HG02840 (cell line): ENCODE measurements around the gene PCK2.
"Not testable (repeated sequence)": the region's sequence is repeated elsewhere in the genome, so short reads cannot be mapped to it uniquely, and the experiment has no call there.

Experiments used
- ATAC-seq: cut with Tn5 transposase; IDR thresholded peaks from one replicate; pipeline ENCODE4 v1.9.1; 2021; ENCODE audit warnings: mild to moderate bottlenecking, moderate library complexity, moderate number of reproducible peaks; ENCODE audit not compliant: unreplicated experiment, low FRiP score

PCK2 gene

DNA sequence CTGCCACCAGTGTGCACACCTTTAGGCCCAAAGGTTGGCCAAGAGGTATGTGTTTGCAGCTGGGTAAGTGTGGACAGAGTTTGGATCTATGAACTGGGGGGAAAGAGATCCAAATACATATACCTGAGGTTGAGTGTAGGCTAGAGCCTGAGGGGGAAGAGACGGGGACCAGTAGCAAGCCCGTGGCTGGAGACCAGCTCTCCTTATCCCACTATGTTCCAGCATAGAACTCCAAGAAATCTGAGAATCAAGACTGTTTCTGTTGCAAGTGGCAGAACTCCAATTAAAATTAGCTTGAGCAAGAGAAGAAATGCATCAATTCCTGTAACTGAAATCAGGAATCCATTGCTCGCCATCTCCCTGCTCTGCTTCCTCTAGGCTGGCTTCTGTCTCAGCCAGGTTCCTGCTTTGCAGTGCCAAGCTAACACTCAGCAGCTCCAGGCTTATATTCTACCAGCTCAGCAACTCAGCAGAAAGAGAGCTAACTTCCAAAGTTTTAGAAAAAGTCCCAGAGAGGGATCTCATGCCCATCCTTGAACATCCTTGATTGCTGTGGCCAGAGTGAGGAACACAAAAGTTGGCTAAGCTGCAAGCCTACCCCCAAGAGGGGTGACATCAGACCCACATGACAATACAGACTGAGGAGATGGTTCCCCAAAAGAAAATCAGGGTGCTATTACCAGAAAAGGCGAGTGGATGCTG is 1.5 kb upstream of the PCK2 start:
- ATAC-seq = no peak

DNA sequence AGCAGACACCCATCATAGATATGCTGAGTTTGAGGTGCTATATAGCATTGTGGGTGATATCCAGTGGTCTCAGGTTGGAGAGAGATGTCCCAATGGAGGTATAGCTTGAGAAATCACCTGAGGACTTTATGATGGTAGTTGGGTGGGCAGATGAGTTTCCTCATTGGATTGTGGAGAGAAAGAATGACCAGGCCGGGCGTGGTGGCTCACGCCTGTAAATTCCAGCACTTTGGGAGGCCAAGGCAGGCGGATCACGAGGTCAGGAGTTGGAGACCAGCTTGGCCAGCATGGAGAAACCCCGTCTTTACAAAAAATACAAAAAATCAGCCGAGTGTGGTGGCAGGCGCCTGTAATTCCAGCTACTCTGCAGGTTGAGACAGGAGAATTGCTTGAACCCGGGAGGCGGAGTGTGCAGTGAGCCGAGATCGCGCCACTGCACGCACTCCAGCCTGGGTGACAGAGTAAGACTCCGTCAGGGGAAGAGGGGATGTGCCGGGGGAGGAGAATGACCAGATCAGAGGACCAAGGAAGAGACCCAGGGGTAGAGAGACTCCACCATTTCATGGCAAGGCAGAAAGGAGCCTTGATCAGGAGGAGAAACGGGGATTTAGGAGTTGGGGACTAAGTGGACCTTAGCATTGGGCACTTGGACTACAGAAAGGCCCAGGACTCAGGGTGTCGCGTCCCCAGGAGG is 757 bp upstream of the PCK2 start:
- ATAC-seq = no peak

DNA sequence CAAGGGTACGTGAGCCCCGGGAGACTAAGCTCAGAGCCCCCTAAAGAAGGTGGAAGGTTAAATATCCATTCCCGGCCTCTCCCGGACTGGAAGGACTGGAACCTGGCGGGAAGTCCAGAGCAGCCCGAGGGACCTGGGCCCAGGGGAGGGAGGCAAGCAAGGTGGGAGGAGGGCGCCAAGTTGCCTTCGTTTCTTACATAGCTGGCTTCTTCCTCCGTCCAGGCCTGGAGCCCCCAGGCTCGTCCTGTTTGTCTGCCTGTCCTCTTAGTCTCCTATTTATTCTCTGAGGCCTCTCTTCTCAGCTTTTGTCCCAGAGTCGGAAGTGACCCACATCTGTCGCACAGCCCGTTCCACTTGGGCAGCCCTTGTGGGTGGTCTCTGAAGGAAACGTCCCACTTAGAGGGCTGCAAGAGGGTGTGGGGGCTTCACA is 745 bp downstream of the PCK2 start:
- ATAC-seq = peak; percentile 3

GRCh38 chr14:24095271-24096068 is 1.4 kb downstream of the PCK2 start:
- peak; percentile 43 for ATAC-seq

DNA sequence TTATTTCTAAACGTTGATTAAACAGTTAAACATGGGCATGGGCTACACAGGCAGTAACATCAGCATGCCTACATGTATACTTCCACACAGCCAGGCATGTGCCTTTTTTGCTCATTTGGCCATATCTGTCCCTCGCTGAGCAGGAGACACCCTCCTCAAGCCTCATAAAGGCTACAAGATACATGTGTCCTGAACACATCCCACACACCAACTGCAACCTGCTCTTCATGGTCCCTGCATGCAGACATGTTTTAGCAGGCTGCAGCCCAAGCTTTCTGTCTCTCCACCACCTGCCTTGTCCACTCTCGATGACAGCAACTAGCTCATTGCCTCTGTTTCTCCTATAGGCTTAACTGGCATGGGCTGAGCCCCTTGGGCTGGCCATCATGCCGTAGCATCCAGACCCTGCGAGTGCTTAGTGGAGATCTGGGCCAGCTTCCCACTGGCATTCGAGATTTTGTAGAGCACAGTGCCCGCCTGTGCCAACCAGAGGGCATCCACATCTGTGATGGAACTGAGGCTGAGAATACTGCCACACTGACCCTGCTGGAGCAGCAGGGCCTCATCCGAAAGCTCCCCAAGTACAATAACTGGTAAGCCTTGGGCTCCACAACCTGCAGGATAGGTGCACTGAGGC is 2.6 kb downstream of the PCK2 start:
- ATAC-seq = no peak

- ATAC-seq = no peak
Observed at GRCh38 chr14:24098229-24098926, 4.3 kb downstream of the PCK2 start.

GRCh38 chr14:24098927-24099813 is 5.1 kb downstream of the PCK2 start:
- no peak for ATAC-seq

DNA sequence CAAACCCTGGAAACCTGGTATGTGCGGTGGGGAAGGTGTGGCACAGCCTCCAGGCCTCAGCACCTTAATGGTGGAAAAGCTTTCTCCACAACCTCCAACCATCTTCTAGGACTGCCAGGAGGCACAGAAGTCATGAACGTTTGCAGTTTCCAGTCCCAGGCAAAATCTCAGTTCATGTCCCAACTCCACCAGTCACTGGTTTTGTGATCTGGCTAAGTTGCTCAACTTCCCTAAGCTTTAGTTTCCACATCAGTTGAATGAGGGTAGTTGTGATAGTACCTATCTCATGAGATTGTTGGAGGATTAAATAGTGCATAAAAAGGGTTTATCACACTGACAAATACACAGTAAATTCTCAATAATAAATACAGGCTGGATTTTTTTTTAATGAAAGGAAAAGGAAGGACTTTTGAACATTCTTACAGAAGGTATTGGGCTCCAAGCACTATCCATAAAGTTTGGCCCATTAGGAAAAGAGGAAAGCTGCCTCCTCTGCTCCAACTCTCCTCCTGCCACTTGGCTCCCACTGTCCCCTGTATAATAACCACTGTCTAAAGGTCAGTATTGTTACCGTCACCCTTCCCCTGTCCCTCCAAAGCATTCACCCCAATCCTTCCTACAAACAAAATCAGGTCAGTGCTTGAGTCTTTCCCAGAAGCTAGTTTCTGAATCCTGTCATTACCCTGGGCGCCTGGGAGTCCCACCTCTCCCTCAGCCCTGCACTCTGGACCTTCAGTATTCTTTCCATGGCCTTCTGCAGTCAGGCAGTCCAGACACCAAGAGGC is 6.3 kb downstream of the PCK2 start:
- ATAC-seq = no peak

DNA sequence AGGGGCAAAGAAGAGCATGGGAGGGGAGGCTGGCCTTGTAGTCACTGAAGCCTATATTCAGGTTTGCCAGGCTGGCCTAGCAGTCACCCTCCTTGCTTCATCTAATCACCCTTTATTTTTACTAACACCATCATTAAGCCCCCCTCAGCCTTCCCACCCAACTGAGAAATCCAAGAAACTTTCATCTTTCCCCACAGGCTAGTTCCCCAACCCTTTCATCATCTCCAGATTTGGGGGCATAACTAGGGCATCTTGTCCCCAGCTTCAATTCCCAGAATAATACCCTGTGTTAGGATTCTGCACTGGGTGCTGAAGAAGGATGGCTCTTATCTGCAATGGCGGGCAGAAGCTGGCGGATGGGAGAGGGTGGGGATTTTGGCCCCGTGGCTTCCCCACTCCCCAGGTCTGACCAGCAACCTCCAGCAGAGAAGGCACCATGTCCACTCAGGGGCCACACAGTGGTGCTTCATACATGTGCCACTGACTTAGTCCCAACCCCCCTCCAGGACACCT is 6.9 kb downstream of the PCK2 start:
- no peak for ATAC-seq

- ATAC-seq = no peak
Observed at GRCh38 chr14:24102357-24103048, 8.4 kb downstream of the PCK2 start.

DNA sequence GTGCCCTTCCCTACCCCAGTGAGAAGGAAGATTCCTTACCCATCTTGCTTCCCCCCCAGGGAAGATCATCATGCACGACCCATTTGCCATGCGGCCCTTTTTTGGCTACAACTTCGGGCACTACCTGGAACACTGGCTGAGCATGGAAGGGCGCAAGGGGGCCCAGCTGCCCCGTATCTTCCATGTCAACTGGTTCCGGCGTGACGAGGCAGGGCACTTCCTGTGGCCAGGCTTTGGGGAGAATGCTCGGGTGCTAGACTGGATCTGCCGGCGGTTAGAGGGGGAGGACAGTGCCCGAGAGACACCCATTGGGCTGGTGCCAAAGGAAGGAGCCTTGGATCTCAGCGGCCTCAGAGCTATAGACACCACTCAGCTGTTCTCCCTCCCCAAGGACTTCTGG is 9.3 kb downstream of the PCK2 start:
- no peak for ATAC-seq

- ATAC-seq = not testable (repeated sequence)
Observed at GRCh38 chr14:24105609-24106239, 11.6 kb downstream of the PCK2 start.

DNA sequence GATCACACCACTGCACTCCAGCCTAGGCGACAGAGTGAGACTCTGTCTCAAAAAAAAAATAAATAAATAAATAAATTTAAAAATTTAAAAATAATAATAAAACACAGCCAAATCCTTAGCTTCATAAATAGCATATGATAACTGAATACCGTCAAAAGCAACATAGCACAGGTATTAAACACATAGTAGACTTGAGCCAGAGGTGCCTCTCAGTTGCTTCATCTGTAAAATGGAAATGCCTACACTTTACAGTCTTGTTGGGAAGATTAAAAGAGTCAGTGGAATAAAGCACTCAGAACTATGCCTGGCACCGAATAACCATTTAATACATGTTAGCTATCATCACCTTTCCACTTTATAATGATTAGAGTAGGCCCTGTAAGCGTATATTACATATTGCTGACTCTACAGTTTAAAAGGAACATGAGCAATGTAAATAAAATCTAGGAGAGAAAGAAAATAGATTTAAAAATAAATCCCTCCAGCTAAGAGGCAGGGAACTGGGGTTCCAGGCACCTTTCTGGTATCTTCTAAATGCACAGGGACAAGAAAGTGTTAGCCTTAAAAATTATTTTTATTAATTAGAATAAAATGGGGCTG is 12.7 kb downstream of the PCK2 start:
- no peak for ATAC-seq

- ATAC-seq = peak; percentile 30
Observed at GRCh38 chr14:24108336-24108874, 14.3 kb downstream of the PCK2 start.

DNA sequence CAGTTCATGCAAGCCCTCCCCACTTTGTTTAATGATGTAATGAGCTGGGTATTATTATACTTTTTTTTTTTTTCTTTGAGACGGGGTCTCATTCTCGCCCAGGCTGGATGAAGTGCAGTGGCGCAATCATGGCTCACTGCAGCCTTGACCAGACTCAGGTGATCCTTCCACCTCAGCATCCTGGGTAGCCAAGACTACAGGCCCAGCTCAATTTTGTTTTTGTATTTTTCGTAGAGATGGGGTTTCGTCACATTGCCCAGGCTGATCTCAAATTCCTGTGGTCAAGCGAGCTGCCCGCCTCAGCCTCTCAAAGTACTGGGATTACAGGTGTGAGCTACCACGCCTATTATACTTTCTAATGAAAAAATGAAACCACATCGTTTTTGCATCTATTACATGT is 15.9 kb downstream of the PCK2 start:
- no peak for ATAC-seq

DNA sequence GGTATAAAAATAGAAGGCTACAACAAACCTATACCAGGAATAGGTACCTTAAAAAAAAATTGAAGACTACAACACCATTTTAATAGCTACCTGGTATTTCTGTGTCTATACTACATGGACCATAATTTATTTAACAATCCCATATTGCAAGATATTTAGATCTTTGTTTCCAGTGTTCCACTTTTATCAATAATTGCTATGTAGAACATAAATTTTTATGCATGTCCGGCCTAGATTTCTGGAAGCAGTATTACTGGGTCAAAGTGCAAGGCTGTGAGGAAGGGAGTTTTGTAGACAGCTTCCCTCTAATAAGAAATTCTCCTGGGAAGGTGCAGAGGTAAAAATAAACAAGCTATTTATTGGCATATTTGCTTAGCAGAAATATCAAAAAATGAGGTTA is 16.4 kb downstream of the PCK2 start:
- no peak for ATAC-seq

DNA sequence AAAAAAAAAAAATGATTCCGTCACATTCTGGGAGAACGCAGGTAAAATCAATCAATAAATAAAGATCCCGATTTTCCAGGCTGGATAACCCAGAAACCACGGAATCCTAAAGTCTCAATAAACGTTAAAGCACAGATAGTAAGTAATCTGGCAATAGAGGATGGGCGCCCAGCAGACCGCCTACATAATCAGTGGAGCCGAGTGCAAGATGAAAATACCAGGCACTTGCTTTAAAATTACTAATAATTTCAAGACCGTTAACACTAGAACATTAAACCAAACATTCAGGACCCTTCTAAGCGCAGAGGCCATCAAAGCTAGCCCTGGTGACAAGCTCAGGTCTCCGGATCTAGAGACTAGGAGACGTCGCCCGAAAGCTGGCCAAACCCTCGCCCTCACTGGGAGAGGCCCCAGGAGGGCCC is 19.3 kb downstream of the PCK2 start:
- ATAC-seq = no peak
